GM18511 (cell line): ENCODE results near the gene PTPN13.
A peak's percentile ranks its signal among the peaks of the same experiment; 100 is the strongest.

ENCODE experiments used
- ATAC-seq: cut with Tn5 transposase; IDR thresholded peaks from one replicate; pipeline ENCODE4 v1.9.1; 2021; ENCODE audit warnings: mild to moderate bottlenecking, moderate library complexity; ENCODE audit not compliant: unreplicated experiment

PTPN13 gene

GRCh38 chr4:86593688-86594558 is at the start of gene PTPN13:
PTPN13 (plus strand) TSS chr4:86594315; CDS start chr4:86635257, 40,942 bp downstream.
- ATAC-seq = peak; percentile 98

GRCh38 chr4:86547140-86547539 is 47.0 kb upstream of the PTPN13 start:
- no peak for ATAC-seq

GRCh38 chr4:86549163-86549788 is 44.8 kb upstream of the PTPN13 start:
- no peak for ATAC-seq

- no peak for ATAC-seq
These were observed 42.7 kb upstream of the PTPN13 start for GRCh38 chr4:86551387-86551786.

GRCh38 chr4:86554646-86555045 is 39.5 kb upstream of the PTPN13 start:
- ATAC-seq = no peak

- ATAC-seq = peak; percentile 50
These were observed 37.2 kb upstream of the PTPN13 start for GRCh38 chr4:86556791-86557415.

GRCh38 chr4:86557526-86557925 is 36.6 kb upstream of the PTPN13 start:
- peak; percentile 95 for ATAC-seq

GRCh38 chr4:86558258-86558657 is 35.9 kb upstream of the PTPN13 start:
- no peak for ATAC-seq

GRCh38 chr4:86558797-86559196 is 35.3 kb upstream of the PTPN13 start:
- no peak for ATAC-seq

GRCh38 chr4:86560447-86560846 is 33.7 kb upstream of the PTPN13 start:
- no peak for ATAC-seq

- ATAC-seq = no peak
These were observed 32.9 kb upstream of the PTPN13 start for GRCh38 chr4:86561256-86561655.

- ATAC-seq = no peak
These were observed 30.7 kb upstream of the PTPN13 start for GRCh38 chr4:86563416-86563815.

GRCh38 chr4:86564795-86565194 is 29.3 kb upstream of the PTPN13 start:
- ATAC-seq = no peak

- ATAC-seq = no peak
These were observed 28.5 kb upstream of the PTPN13 start for GRCh38 chr4:86565651-86566050.

GRCh38 chr4:86569103-86569870 is 24.8 kb upstream of the PTPN13 start:
- peak; percentile 72 for ATAC-seq

- no peak for ATAC-seq
These were observed 14.2 kb upstream of the PTPN13 start for GRCh38 chr4:86579941-86580340.

GRCh38 chr4:86582410-86582809 is 11.7 kb upstream of the PTPN13 start:
- ATAC-seq = no peak

- no peak for ATAC-seq
These were observed 7.9 kb upstream of the PTPN13 start for GRCh38 chr4:86586160-86586572.

- no peak for ATAC-seq
These were observed 7.3 kb upstream of the PTPN13 start for GRCh38 chr4:86586626-86587380.

- no peak for ATAC-seq
These were observed 6.6 kb upstream of the PTPN13 start for GRCh38 chr4:86587381-86588140.
